ENCODE measurements around the gene KRT72.

GRCh38 chr12:52570511-52570910 lies 30.8 kb downstream of the KRT72 start:
- TF ChIP-seq, protein P1, sequence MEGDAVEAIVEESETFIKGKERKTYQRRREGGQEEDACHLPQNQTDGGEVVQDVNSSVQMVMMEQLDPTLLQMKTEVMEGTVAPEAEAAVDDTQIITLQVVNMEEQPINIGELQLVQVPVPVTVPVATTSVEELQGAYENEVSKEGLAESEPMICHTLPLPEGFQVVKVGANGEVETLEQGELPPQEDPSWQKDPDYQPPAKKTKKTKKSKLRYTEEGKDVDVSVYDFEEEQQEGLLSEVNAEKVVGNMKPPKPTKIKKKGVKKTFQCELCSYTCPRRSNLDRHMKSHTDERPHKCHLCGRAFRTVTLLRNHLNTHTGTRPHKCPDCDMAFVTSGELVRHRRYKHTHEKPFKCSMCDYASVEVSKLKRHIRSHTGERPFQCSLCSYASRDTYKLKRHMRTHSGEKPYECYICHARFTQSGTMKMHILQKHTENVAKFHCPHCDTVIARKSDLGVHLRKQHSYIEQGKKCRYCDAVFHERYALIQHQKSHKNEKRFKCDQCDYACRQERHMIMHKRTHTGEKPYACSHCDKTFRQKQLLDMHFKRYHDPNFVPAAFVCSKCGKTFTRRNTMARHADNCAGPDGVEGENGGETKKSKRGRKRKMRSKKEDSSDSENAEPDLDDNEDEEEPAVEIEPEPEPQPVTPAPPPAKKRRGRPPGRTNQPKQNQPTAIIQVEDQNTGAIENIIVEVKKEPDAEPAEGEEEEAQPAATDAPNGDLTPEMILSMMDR (IDR thresholded peaks at IDR 0.05) = no peak
- TF ChIP-seq ZFX (IDR thresholded peaks at IDR 0.05; ENCODE audit: borderline replicate concordance) = no peak
